Mucosa of descending colon (tissue), 3 donors: Measurements from ENCODE around the gene PARVB. TPM values are rescaled to one million over a fixed set of nuclear protein-coding genes. Genes with fewer than 3 reads are reported as not detected.

Source experiments
- ATAC-seq: fragments of 200-7000 bp; cut with Tn5 transposase; one replicate; pipeline ENCODE4 v1.9.1; 2020; ENCODE audit warnings: mild to moderate bottlenecking, moderate library complexity
- DNase-seq, 3 donors: peaks; one replicate each; pipeline ENCODE4 v3.0.0-alpha.2; 2020
- H3K36me3 ChIP-seq: fragments of 200-600 bp; one replicate; pipeline ENCODE4 v1.8.0; 2021; ENCODE audit warnings: low read depth, mild to moderate bottlenecking
- H3K4me1 ChIP-seq: fragments of 200-600 bp; one replicate; pipeline ENCODE4 v1.8.0; 2021; ENCODE audit warnings: low read depth, mild to moderate bottlenecking
- H3K4me3 ChIP-seq: fragments of 200-600 bp; one replicate; pipeline ENCODE4 v1.8.0; 2021; ENCODE audit warnings: mild to moderate bottlenecking
- H3K9me3 ChIP-seq: fragments of 200-600 bp; one replicate; pipeline ENCODE4 v1.8.0; 2021; ENCODE audit warnings: mild to moderate bottlenecking
- CTCF ChIP-seq: fragments of 200-600 bp; IDR thresholded peaks from one replicate; pipeline ENCODE4 v1.8.0; 2022; ENCODE audit warnings: antibody characterized with exemption, mild to moderate bottlenecking
- intact Hi-C, 2 donors: fragments of 100-400 bp; cut with DNase I in 1 of 2; cut with micrococcal nuclease in 1 of 2; formaldehyde crosslinking; loops; one replicate each; pipeline versions ENCODE4 v1.11.0 to v1.11.1; 2022; cut with DNase I, micrococcal nuclease
- total RNA-seq, 3 donors: library from RNA; stranded (reverse); fragmentation: NEBNext Ultra II Directional in 2 of 3; extraction: Animal tissue kit (Norgen Biotek cat#: 25700) in 2 of 3; gene quantifications; one replicate each; pipeline versions ENCODE4 v1.2.1 to v1.2.4, GENCODE V29; 2021 to 2023
- donor health status: DM: no; HTN: no; CAD: no; lungs with moderate emphysema.
- donor health status: DM: no; HTN: no; CAD: no.
- donor health status: DM: no; HTN: yes; CAD: no.

The PARVB gene
- total RNA-seq, 3 donors from 2014 or later: 5.2 to 35.7 (median 14.9) TPM

DNA sequence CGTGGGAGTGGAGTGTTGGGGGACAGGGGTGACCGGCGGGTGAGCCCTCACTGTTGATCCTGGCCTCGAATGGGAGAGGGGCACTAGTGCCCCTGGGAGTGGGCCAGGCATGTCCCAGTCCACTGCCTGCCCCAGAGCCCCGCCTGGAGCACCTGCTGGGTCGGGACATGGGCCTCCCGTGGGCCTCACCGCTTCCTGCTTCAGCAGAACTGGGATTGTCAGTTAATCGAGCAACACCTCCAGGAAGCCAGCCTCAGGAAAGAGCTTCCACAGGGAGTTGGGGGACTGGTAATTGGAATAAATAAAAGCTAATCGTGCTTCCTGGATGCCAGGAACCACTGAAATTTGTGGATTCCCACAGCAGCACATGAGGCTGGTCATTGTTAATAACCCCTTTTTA is 43.8 kb downstream of the PARVB start:
- Histone ChIP-seq H3K36me3 (no peaks in the 10 kb centered on the region), H3K4me3 (no peak overlapping the region), H3K9me3 (no peaks in the 10 kb centered on the region), H3K4me1 (no peaks in the 10 kb centered on the region)
- DNase-seq: no peak
- intact Hi-C loops: no loop called here
- ATAC-seq: no peak
- no peak for TF ChIP-seq CTCF

DNA sequence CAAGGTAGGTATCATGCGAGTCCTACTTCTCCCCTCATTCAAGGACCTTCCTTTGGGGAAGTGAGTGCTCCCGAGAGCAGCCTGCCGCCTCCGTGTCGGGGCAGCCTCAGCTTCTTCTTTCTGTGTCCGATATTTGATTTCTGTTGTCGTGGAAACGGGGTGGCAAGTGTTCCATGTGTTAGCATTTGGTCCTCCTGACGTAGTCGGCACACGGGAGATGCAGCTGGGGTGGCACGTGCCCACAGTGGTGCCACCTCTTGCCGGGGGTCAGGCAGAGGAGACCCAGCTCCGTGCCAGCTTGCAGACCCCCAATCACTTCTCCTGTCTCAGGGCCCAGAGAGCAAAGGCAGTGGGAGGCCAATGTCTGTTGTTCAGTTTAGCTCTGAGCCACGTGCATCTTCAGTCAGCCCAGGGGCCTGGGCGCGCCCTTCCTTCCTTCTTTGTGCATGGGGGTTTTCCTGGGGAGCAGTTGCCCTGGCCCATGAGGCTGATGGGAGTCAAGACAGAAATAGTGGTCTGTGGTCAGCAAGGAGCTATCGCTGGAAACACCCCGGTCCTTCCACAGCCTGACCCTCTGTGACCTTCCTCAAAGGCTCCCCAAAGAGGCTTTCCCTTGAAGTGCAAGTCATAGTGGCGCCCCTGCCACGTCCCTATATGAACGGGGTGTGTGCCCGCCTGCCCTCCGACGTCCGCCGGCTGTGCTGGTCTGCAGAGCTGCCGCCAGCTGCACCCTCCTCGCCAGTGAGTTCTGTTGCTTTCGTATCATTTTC is 44.5 kb downstream of the PARVB start:
- DNase-seq (peak in 1 of 3 donors; percentile 15), ATAC-seq (peak; percentile 54)
- Histone ChIP-seq H3K4me1 (no peaks in the 10 kb centered on the region), H3K36me3 (no peaks in the 10 kb centered on the region), H3K9me3 (no peaks in the 10 kb centered on the region), H3K4me3 (no peak overlapping the region)
- intact Hi-C loops: no loop called here
- no peak for TF ChIP-seq CTCF

- Histone ChIP-seq H3K36me3 (no peaks in the 10 kb centered on the region), H3K9me3 (no peaks in the 10 kb centered on the region), H3K4me1 (no peaks in the 10 kb centered on the region), H3K4me3 (no peak overlapping the region)
- intact Hi-C loops: loop anchor here in 1 of 2 donors (10.0 kb wide), 1 partner anchor 75 kb away; no protein-coding TSS in a partner anchor
- no peak for DNase-seq
- ATAC-seq: no peak
- TF ChIP-seq CTCF: no peak
These were observed 45.9 kb downstream of the PARVB start for GRCh38 chr22:44070029-44070428.

DNA sequence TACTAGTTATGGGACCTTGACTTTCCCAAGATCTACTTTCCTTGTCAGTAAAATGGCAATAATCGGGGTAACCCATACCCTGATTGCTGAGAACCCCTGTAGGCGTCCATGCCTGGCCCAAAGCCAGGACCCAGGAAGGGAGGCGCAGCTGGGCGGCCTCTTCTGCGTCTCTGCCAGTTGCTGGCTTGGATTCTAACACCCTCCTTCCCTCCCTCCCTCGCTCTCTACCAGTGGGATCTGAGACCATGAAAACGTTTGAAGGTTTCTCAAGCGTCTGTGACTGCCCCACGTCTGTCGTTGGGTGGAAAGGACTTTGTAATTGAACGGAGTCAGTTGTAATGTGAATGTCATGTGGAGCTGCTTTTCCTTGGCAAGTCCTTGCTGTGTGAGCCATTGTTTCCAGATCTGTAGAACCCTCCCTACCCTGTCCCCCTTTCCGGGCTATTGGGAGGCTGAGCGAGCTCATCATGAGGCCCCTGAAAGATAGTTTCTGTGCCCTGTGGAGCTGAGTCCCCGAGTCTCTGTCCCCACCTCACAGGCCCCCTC is 47.8 kb downstream of the PARVB start:
- Histone ChIP-seq H3K4me1 (no peaks in the 10 kb centered on the region), H3K9me3 (no peaks in the 10 kb centered on the region), H3K4me3 (no peak overlapping the region), H3K36me3 (no peaks in the 10 kb centered on the region)
- ATAC-seq: no peak
- DNase-seq: no peak
- TF ChIP-seq CTCF: no peak
- intact Hi-C loops: loop anchor here in 1 of 2 donors (10.0 kb wide), 1 partner anchor 77 kb away; no protein-coding TSS in a partner anchor

DNA sequence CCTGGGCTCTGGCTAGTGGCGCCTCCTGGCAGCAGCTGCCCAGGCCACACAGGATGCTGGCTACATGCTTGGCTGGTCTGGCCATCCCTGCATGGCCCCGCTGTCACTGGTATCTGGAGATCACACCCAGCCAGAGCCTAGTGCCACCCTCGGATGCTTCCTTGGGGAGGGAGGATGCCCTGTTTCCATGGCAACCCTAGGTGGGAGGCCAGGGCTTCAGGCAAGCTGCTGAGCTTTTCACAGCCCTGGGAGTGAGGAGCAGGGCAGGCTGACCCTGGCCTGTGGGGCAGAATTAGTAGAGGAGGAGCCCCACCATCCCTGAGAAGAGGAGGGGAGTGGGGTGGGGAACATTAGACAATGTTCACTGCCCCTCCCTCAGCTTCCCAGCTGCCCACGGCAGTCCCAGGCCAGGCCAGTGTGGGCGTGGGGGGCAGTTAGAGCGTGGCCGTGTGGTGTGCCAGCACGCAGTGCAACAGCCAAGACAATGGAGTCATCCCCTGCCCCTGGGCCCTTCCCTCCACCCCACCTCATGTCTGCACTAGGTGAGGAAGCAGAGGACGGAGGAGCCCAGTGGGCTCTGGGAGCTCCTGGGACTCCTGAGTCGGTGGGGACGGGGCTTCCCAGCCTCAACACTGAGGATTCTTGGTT is 50.4 kb downstream of the PARVB start:
- DNase-seq (no peak), ATAC-seq (no peak)
- Histone ChIP-seq H3K9me3 (no peaks in the 10 kb centered on the region), H3K4me3 (no peak overlapping the region), H3K4me1 (no peaks in the 10 kb centered on the region), H3K36me3 (no peaks in the 10 kb centered on the region)
- TF ChIP-seq CTCF: no peak
- intact Hi-C loops: loop anchor here in 1 of 2 donors (10.0 kb wide), 1 partner anchor 80 kb away; no protein-coding TSS in a partner anchor
